Rectal smooth muscle tissue (tissue), 1 donor: Measurements from ENCODE around the gene APOL6.

Experiments used
- H3K27ac ChIP-seq: one replicate; pipeline ENCODE4 v1.7.0; 2013; ENCODE audit warnings: low read depth, low read length, inconsistent platforms
- H3K27me3 ChIP-seq: one replicate; pipeline ENCODE4 v1.7.0; 2013; ENCODE audit warnings: low read length; ENCODE audit not compliant: control insufficient read depth, insufficient read depth
- H3K36me3 ChIP-seq: one replicate; pipeline ENCODE4 v1.7.0; 2013; ENCODE audit warnings: low read length; ENCODE audit not compliant: control insufficient read depth, insufficient read depth
- H3K4me1 ChIP-seq: one replicate; pipeline ENCODE4 v1.7.0; 2013; ENCODE audit warnings: low read length; ENCODE audit not compliant: control insufficient read depth, insufficient read depth
- H3K4me3 ChIP-seq: one replicate; pipeline ENCODE4 v1.7.0; 2013; ENCODE audit warnings: low read length
- H3K9ac ChIP-seq: one replicate; pipeline ENCODE4 v1.7.0; 2013; ENCODE audit warnings: low read length

The APOL6 gene

GRCh38 chr22:35631597-35631996, 16.6 kb upstream of the APOL6 start:
- Histone ChIP-seq H3K4me3 (no peak overlapping the region), H3K36me3 (no peaks in the 10 kb centered on the region), H3K4me1 (no peaks in the 10 kb centered on the region), H3K27me3 (no peaks in the 10 kb centered on the region), H3K9ac (no peak overlapping the region), H3K27ac (no peak overlapping the region)

GRCh38 chr22:35632935-35633334, 15.3 kb upstream of the APOL6 start:
- H3K36me3 ChIP-seq, result no peaks in the 10 kb centered on the region
- H3K4me3 ChIP-seq, result no peak overlapping the region
- H3K4me1 ChIP-seq, result peaks cover 13% of the 10 kb centered on the region
- no peak overlapping the region for H3K9ac ChIP-seq
- H3K27ac ChIP-seq, result no peak overlapping the region
- H3K27me3 ChIP-seq, result no peaks in the 10 kb centered on the region

- Histone ChIP-seq H3K4me1 (peaks cover 19% of the 10 kb centered on the region), H3K27ac (no peak overlapping the region), H3K4me3 (no peak overlapping the region)
Observed at GRCh38 chr22:35633520-35633919, 14.7 kb upstream of the APOL6 start.

GRCh38 chr22:35634015-35634414, 14.2 kb upstream of the APOL6 start:
- Histone ChIP-seq H3K9ac (no peak overlapping the region), H3K27me3 (no peaks in the 10 kb centered on the region), H3K4me3 (no peak overlapping the region), H3K36me3 (no peaks in the 10 kb centered on the region), H3K4me1 (peaks cover 24% of the 10 kb centered on the region), H3K27ac (no peak overlapping the region)

More at GRCh38 chr22:35633520-35633919, 14.7 kb upstream of the APOL6 start:
- Histone ChIP-seq H3K27me3 (no peaks in the 10 kb centered on the region), H3K36me3 (no peaks in the 10 kb centered on the region), H3K9ac (no peak overlapping the region)

GRCh38 chr22:35634943-35635540, 13.2 kb upstream of the APOL6 start:
- no peaks in the 10 kb centered on the region for H3K36me3 ChIP-seq
- H3K27ac ChIP-seq, result no peak overlapping the region
- no peaks in the 10 kb centered on the region for H3K27me3 ChIP-seq
- H3K4me1 ChIP-seq, result peaks cover 24% of the 10 kb centered on the region
- no peak overlapping the region for H3K9ac ChIP-seq
- no peak overlapping the region for H3K4me3 ChIP-seq

GRCh38 chr22:35637254-35637653, 11.0 kb upstream of the APOL6 start:
- Histone ChIP-seq H3K36me3 (no peaks in the 10 kb centered on the region), H3K27ac (peak overlapping the region; percentile 97), H3K4me1 (peaks cover 24% of the 10 kb centered on the region), H3K27me3 (no peaks in the 10 kb centered on the region), H3K4me3 (no peak overlapping the region), H3K9ac (no peak overlapping the region)

GRCh38 chr22:35638001-35638400, 10.2 kb upstream of the APOL6 start:
- H3K27ac ChIP-seq, result peak overlapping the region; percentile 97
- no peak overlapping the region for H3K9ac ChIP-seq
- H3K4me3 ChIP-seq, result peak overlapping the region; percentile 16
- H3K27me3 ChIP-seq, result no peaks in the 10 kb centered on the region
- H3K36me3 ChIP-seq, result no peaks in the 10 kb centered on the region
- peaks cover 24% of the 10 kb centered on the region for H3K4me1 ChIP-seq

GRCh38 chr22:35638410-35638809, 9.8 kb upstream of the APOL6 start:
- H3K4me1 ChIP-seq, result peaks cover 24% of the 10 kb centered on the region
- no peaks in the 10 kb centered on the region for H3K27me3 ChIP-seq
- peak overlapping the region; percentile 97 for H3K27ac ChIP-seq
- H3K9ac ChIP-seq, result peak overlapping the region; percentile 16
- peak overlapping the region; percentile 16 for H3K4me3 ChIP-seq
- no peaks in the 10 kb centered on the region for H3K36me3 ChIP-seq

- H3K27ac ChIP-seq, result no peak overlapping the region
- H3K36me3 ChIP-seq, result no peaks in the 10 kb centered on the region
- no peaks in the 10 kb centered on the region for H3K27me3 ChIP-seq
- H3K4me3 ChIP-seq, result no peak overlapping the region
- H3K4me1 ChIP-seq, result peaks cover 24% of the 10 kb centered on the region
- no peak overlapping the region for H3K9ac ChIP-seq
Observed at GRCh38 chr22:35641494-35642120, 6.6 kb upstream of the APOL6 start.

- no peak overlapping the region for H3K9ac ChIP-seq
- H3K4me1 ChIP-seq, result peaks cover 19% of the 10 kb centered on the region
- H3K4me3 ChIP-seq, result no peak overlapping the region
- no peak overlapping the region for H3K27ac ChIP-seq
- H3K36me3 ChIP-seq, result no peaks in the 10 kb centered on the region
- no peaks in the 10 kb centered on the region for H3K27me3 ChIP-seq
Observed at GRCh38 chr22:35642305-35642741, 5.9 kb upstream of the APOL6 start.

GRCh38 chr22:35643991-35644390, 4.3 kb upstream of the APOL6 start:
- Histone ChIP-seq H3K27me3 (no peaks in the 10 kb centered on the region), H3K4me3 (no peak overlapping the region), H3K4me1 (peaks cover 3% of the 10 kb centered on the region), H3K27ac (no peak overlapping the region), H3K9ac (no peak overlapping the region), H3K36me3 (no peaks in the 10 kb centered on the region)

GRCh38 chr22:35645646-35646045, 2.6 kb upstream of the APOL6 start:
- no peaks in the 10 kb centered on the region for H3K36me3 ChIP-seq
- peaks cover 2% of the 10 kb centered on the region for H3K4me1 ChIP-seq
- no peaks in the 10 kb centered on the region for H3K27me3 ChIP-seq
- no peak overlapping the region for H3K9ac ChIP-seq
- no peak overlapping the region for H3K4me3 ChIP-seq
- H3K27ac ChIP-seq, result no peak overlapping the region

- H3K27me3 ChIP-seq, result no peaks in the 10 kb centered on the region
Observed at GRCh38 chr22:35649026-35649553, 844 bp downstream of the APOL6 start.

More at GRCh38 chr22:35649026-35649553, 844 bp downstream of the APOL6 start:
- Histone ChIP-seq H3K27ac (peak overlapping the region; percentile 89), H3K4me1 (peaks cover 2% of the 10 kb centered on the region), H3K9ac (peak overlapping the region; percentile 89), H3K4me3 (peak overlapping the region; percentile 83), H3K36me3 (no peaks in the 10 kb centered on the region)
